ENCODE measurements around the gene CD180.

GRCh38 chr5:67154556-67155206 lies 41.9 kb downstream of the CD180 start:
- TF ChIP-seq CTCF (IDR thresholded peaks at IDR 0.05): no peak
- no peak for TF ChIP-seq POLR2AphosphoS5 (IDR thresholded peaks at IDR 0.05)
- no peak for TF ChIP-seq POLR2A (IDR thresholded peaks at IDR 0.05)
